ENCODE data around the gene COG5.

Gene COG5

DNA sequence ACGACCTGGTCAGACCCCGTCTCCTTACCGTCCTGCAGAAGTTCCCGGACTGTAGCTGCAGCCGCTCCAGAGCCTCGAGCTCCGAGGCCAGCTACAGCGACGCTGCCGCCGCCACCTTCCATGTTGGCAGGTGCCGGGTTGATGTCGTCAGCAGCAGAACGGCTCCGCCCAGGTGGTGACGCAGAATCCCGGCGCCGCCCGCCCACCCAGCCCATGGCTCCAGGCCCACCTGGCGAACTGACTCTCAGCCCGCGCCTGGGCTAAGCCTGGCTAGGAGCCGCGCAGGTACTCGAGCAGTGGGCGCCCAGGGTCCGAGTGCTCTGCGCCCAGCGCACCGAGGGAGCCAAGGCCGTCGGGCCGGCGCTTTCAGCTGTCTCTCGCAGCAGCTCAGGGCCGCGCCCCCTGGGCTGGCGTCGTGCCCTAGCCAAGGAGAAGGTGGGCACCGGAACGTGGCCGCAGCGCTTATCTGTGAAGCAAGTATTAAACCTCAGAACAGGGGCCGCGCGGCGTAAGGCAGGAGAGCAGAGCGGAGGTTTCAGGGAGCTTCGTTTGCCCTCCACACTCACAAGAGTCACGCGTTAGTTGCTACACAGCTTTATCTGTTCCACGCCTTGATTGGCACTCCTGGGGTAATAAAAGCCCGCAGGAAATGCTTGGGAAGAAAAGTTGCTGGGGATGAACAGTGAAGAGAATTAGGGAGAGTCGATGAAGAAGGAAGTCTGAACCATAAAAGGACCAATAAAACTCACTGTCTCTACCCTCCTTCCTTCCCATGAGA, at the start of gene COG5, which contains the start of gene DUS4L:
TSS of gene COG5 (minus strand) at position 146 of the 778 bp plus-strand sequence. CDS start at position 122, 24 bp downstream.
TSS of gene DUS4L (plus strand) at position 197 of the 778 bp plus-strand sequence. CDS start 3,100 bp downstream, outside the sequence.
- DNase-seq (ENCODE audit: low spot score) = peak; percentile 82

- no peak for DNase-seq (ENCODE audit: low spot score)
Observed at GRCh38 chr7:107613439-107613838, 49.7 kb upstream of the COG5 start.

GRCh38 chr7:107610323-107610722, 46.6 kb upstream of the COG5 start:
- no peak for DNase-seq (ENCODE audit: low spot score)

GRCh38 chr7:107609811-107610261, 46.1 kb upstream of the COG5 start:
- no peak for DNase-seq (ENCODE audit: low spot score)

DNA sequence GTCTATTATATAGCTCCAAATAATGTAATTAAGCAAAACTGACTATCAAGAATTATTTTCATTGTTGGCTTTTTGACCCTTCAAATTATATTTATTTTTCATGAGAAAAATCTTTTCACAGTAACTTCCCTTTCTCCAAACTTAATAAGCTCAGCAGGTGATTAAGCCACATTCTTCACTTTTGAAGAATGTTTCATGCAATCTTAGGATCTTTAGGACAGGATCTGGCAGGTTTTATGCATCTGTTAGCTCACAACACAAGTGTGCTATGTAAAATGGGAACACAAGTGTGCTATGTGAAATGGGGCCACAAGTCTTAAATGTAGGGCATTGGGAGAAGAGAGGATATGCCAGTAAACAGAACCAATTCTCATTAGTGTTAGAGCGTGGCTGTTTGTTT, 42.6 kb upstream of the COG5 start:
- no peak for DNase-seq (ENCODE audit: low spot score)

GRCh38 chr7:107605218-107605815, 41.6 kb upstream of the COG5 start:
- no peak for DNase-seq (ENCODE audit: low spot score)

GRCh38 chr7:107600816-107601215, 37.1 kb upstream of the COG5 start:
- DNase-seq (ENCODE audit: low spot score) = no peak

GRCh38 chr7:107599262-107599661, 35.5 kb upstream of the COG5 start:
- no peak for DNase-seq (ENCODE audit: low spot score)

DNA sequence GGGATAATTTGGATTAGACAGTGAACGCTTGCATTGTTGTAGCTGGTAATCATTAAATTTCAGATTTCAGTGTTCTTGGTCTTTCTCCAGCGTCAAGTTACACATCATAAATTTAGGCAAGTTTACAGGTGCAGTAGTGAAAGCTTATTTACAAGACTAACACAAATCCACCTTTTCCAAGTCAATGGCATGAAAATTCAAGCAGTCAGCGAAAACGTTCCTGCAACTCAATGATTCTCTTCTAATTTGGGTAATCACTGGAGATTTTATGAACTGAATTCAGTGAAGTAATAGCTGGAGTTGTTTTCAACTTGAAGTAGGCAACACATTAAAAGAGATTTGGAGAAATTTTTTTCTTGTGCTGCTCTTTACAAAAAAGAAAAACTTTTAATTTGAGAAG, 34.2 kb upstream of the COG5 start:
- DNase-seq (ENCODE audit: low spot score) = no peak

- DNase-seq (ENCODE audit: low spot score) = no peak
Observed at GRCh38 chr7:107597582-107597916, 33.8 kb upstream of the COG5 start.

- DNase-seq (ENCODE audit: low spot score) = no peak
Observed at GRCh38 chr7:107596881-107597581, 33.3 kb upstream of the COG5 start.

- DNase-seq (ENCODE audit: low spot score) = no peak
Observed at GRCh38 chr7:107594961-107595737, 31.4 kb upstream of the COG5 start.

DNA sequence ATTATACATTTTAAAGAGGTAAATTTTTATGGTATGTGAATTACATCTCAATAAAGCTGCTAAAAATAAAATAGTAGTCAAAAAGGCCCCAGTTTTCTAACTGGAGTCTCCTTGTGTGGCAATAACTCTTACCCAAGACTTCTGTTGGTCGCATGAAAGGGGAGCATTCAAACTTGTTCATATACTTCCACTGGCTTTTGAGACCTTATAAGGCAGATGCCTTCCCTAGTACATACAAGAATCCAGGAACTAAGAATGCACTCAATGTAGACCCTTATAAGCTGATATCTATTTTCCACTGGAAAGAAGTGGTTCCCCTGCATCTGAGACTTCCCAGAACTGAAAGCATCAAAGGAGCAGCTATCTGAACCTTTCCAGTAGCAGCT, 29.3 kb upstream of the COG5 start:
- DNase-seq (ENCODE audit: low spot score) = no peak

DNA sequence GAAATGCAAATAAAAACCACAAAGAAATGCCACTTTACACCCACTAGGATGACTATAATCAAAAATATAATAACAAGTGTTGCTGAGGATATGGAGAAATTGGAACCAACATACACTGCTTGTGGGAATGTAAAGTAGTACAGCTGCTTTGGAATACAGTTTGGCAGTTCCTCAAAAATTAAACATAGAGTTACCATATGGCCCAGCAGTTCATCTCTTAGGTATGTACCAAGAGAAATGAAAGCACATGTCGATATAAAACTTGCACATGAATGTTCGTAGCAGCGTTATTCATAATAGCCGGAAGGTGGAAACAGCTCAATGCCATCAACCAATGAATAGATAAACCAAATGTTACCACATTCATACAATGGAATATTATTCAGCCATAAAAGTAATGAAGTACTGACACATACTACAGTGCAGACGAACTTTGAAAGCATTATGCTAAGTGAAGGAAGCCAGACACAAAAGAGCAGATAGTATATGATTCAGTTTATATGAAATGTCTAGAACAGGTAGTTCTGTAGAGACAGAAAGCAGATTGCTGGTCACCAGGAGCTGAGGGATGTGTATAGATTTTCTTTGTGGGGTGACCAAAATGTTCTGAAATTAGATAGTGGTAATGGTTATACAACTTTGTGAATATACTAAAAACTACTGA, 28.8 kb upstream of the COG5 start:
- DNase-seq (ENCODE audit: low spot score) = no peak

GRCh38 chr7:107591421-107591820, 27.7 kb upstream of the COG5 start:
- DNase-seq (ENCODE audit: low spot score) = no peak

- DNase-seq (ENCODE audit: low spot score) = no peak
Observed at GRCh38 chr7:107588529-107589130, 24.9 kb upstream of the COG5 start.

DNA sequence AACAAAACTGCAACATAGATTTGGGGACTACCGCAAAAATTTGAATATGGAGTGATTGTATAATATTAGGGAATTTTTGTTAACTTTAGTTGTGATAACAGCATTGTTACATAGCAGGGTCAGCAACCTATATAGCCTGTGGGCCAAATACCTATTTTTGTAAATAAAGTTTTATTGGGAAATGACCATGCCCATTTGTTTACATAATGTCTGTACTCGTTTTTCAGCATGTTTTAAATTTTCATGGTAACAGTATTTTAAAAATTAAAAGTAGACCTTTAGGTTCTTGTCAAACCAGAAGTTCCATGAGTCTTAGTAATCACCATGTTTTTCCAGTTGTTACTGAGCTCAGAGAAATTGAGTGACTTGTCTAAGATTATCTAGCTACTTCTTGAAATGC, 21.0 kb upstream of the COG5 start:
- DNase-seq (ENCODE audit: low spot score) = no peak

DNA sequence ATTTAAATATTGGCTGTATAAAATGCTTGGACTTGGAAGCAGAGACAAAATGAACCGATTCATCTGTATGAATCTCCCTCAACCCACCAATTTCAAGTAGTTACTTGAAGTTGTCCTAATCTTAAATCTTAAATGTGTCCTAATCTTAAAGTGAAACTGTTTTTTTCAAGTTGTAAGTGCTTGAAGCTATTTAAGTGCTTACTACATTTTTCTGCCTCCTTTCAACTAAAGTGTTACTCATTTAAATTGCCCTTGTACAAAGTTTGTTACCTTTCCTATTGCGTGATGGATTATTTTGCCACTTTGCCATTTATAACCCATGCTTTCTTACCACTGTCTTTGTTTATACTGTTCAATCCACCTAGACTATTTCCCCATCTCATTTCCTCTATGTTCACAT, 19.2 kb upstream of the COG5 start:
- DNase-seq (ENCODE audit: low spot score) = no peak

DNA sequence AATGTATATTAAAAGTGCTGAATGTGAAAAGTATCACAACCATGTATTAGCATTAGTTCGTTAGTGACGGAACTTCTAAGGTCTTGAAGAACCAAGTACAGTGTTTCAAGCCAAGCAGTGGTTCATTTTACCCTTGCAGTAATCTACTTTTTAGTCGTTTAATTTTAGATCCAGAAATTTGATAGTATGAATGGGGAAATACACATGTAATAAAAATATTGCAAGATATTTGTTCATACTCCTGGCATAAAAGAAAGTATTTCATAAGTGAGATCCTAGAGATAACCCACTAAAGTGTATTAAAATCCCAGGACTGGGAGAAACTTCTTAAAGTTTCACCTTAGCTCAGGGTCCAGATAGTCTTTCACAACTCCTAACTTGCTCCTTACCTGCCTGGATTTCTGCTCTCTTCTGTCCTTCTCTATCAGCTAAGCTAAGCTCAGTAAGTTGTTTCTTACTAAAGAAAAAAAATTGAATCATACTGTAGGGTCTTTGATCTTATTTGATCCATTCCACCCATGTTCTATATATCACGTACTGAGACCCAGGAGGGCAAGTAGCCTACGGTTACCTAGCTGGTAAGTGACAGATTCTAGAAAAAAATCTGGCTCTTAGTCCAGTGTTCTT, 17.8 kb upstream of the COG5 start:
- DNase-seq (ENCODE audit: low spot score) = no peak

GRCh38 chr7:107580716-107581383, 17.1 kb upstream of the COG5 start:
- no peak for DNase-seq (ENCODE audit: low spot score)
